Prostate gland (tissue), 2 donors: ENCODE data around the gene OVCH1.

Experiments used
- POLR2A ChIP-seq: fragments of 450-650 bp; IDR thresholded peaks from one replicate; pipeline ENCODE4 v1.6.1; 2016; ENCODE audit warnings: antibody characterized with exemption, mild to moderate bottlenecking
- POLR2AphosphoS5 ChIP-seq: sonication (generic); formaldehyde crosslinking; IDR thresholded peaks from one replicate; pipeline ENCODE4 v1.6.1; 2017; ENCODE audit warnings: antibody characterized with exemption
- TF ChIP-seq, protein P1 (sequence below), 4 experiments: fragments of 200-600 bp in 2 of 4; fragments of 450-650 bp in 2 of 4; sonication (generic) in 2 of 4; IDR thresholded peaks; 1 replicate in 3 of 4; 2 replicates in 1 of 4; pipeline ENCODE4 v1.5.1; 2016 to 2019; ENCODE audit warnings: antibody characterized with exemption in 4 of 4, mild to moderate bottlenecking in 2 of 4, moderate library complexity in 2 of 4

DNA sequence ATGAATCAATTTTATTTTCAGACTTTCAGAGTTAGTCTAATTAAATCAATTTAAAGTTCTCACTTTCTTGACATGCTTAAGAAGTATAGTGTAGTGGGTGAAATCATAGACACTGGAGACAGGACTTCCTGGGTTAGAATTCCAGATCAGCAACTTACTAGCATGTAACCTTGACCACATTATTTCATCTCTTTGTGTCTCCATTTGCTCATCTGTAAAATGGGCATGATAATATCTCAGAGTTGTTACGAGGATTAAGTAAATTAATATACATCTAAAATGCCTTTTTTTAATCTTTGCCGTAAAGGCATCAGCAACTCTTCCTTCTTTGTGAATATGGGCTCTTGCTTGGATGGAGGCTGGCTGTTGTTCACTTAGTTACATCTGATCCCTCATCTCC is 115.2 kb downstream of the OVCH1 start:
- TF ChIP-seq, protein P1, sequence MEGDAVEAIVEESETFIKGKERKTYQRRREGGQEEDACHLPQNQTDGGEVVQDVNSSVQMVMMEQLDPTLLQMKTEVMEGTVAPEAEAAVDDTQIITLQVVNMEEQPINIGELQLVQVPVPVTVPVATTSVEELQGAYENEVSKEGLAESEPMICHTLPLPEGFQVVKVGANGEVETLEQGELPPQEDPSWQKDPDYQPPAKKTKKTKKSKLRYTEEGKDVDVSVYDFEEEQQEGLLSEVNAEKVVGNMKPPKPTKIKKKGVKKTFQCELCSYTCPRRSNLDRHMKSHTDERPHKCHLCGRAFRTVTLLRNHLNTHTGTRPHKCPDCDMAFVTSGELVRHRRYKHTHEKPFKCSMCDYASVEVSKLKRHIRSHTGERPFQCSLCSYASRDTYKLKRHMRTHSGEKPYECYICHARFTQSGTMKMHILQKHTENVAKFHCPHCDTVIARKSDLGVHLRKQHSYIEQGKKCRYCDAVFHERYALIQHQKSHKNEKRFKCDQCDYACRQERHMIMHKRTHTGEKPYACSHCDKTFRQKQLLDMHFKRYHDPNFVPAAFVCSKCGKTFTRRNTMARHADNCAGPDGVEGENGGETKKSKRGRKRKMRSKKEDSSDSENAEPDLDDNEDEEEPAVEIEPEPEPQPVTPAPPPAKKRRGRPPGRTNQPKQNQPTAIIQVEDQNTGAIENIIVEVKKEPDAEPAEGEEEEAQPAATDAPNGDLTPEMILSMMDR (IDR thresholded peaks at IDR 0.05): no peak
- no peak for TF ChIP-seq POLR2AphosphoS5
- TF ChIP-seq POLR2A: no peak
